HepG2 (cell line): Measurements from ENCODE around the gene SMARCD1. TPM values are rescaled to one million over a fixed set of nuclear protein-coding genes. Genes with fewer than 3 reads are reported as not detected.

Experiments
- ATAC-seq: fragments of 200-7000 bp; cut with Tn5 transposase; 3 replicates; pipeline ENCODE4 v1.9.1; 2020; ENCODE audit warnings: mild to moderate bottlenecking, moderate library complexity
- BruUV-seq: library from RNA; stranded (reverse); fragments of 400-500 nt; replicated peaks from 2 replicates; lab custom pipeline; 2021; lab: Mats Ljungman, UMichigan
- CTCF ChIA-PET: fragments of 300-600 bp; formaldehyde crosslinking; extraction: SDS; loops from one replicate; lab custom pipeline; 2021; ENCODE audit warnings: low total read pairs, inconsistent platforms, low intra/inter-chr PET ratio; lab: Yijun Ruan, JAX
- POLR2A ChIA-PET: fragments of 350-600 bp; sonication (Branson Sonifier 250); formaldehyde crosslinking; loops from one replicate; lab custom pipeline; 2020; ENCODE audit warnings: antibody characterized with exemption, inconsistent platforms; lab: Yijun Ruan, JAX
- DNase-seq: peaks from one replicate; pipeline ENCODE4 v3.0.0-alpha.2; 2015; ENCODE audit warnings: low spot score
- FAIRE-seq: peaks from 3 replicates; lab custom pipeline; 2011; peaks lifted over from hg19 to GRCh38; lab: Jason Lieb, UNC
- H2AFZ ChIP-seq: one replicate; pipeline ENCODE4 v1.6.1; 2011; ENCODE audit warnings: low read length, inconsistent platforms
- H3K27ac ChIP-seq: fragments of 300-600 bp; 3 replicates; pipeline ENCODE4 v1.8.0; 2011; ENCODE audit warnings: mixed run types, mild to moderate bottlenecking, mixed read lengths, low read length, inconsistent platforms; ENCODE audit not compliant: insufficient read depth; ENCODE audit errors: extremely low read length
- H3K27me3 ChIP-seq, 2 experiments: fragments of 200-600 bp in 1 of 2; 2 replicates in 1 of 2; 3 replicates in 1 of 2; pipeline versions ENCODE4 v1.6.0 to v1.8.0; 2011; ENCODE audit warnings: low read length in 2 of 2, mild to moderate bottlenecking in 2 of 2, moderate library complexity in 2 of 2, inconsistent platforms in 1 of 2; ENCODE audit not compliant: insufficient read depth in 2 of 2, control insufficient read depth in 1 of 2
- H3K36me3 ChIP-seq, 2 experiments: fragments of 200-600 bp in 1 of 2; replicated peaks in 1 of 2; 2 replicates in 1 of 2; 3 replicates in 1 of 2; pipeline versions ENCODE4 v1.5.1 to v1.8.0; 2011; ENCODE audit warnings: low read length in 2 of 2, inconsistent platforms in 1 of 2; ENCODE audit not compliant: insufficient read depth in 2 of 2, control insufficient read depth in 1 of 2
- H3K4me1 ChIP-seq: 2 replicates; pipeline ENCODE4 v1.5.1; 2012; ENCODE audit warnings: low read length, inconsistent platforms; ENCODE audit not compliant: insufficient read depth
- H3K4me2 ChIP-seq: 2 replicates; pipeline ENCODE4 v1.6.0; 2011; ENCODE audit warnings: low read depth, low read length, inconsistent platforms
- H3K4me3 ChIP-seq, 3 experiments: fragments of 200-600 bp in 1 of 3; sonication (generic), shearing (Covaris generic) in 1 of 3; replicated peaks in 1 of 3; 2 replicates each; pipeline ENCODE4 v1.5.1; 2011 to 2016; ENCODE audit warnings: low read length in 3 of 3, inconsistent platforms in 2 of 3, low read depth in 2 of 3, mild to moderate bottlenecking in 2 of 3, control low read depth in 1 of 3, mixed read lengths in 1 of 3; ENCODE audit not compliant: insufficient read depth in 1 of 3
- H3K79me2 ChIP-seq: one replicate; pipeline ENCODE4 v1.6.1; 2011; ENCODE audit warnings: low read length, inconsistent platforms; ENCODE audit not compliant: insufficient read depth
- H3K9ac ChIP-seq: 2 replicates; pipeline ENCODE4 v1.6.0; 2011; ENCODE audit warnings: mild to moderate bottlenecking, low read depth, low read length, inconsistent platforms; ENCODE audit not compliant: insufficient read depth
- H3K9me3 ChIP-seq: 2 replicates; pipeline ENCODE4 v1.5.1; 2012; ENCODE audit warnings: mild to moderate bottlenecking, low read length
- H4K20me1 ChIP-seq: 2 replicates; pipeline ENCODE4 v1.6.0; 2011; ENCODE audit warnings: inconsistent platforms, mild to moderate bottlenecking, low read length, moderate library complexity; ENCODE audit not compliant: insufficient read depth
- GLI4 ChIP-seq: sonication (generic); formaldehyde crosslinking; IDR thresholded peaks from 2 replicates; pipeline ENCODE4 v1.5.1; 2020; ENCODE audit warnings: missing genetic modification reagents, mild to moderate bottlenecking, moderate library complexity, borderline replicate concordance
- HCFC1 ChIP-seq: fragments of 150-350 bp; IDR thresholded peaks from 2 replicates; pipeline ENCODE4 v1.6.1; 2014; ENCODE audit warnings: low read depth, low read length
- HNRNPK ChIP-seq: fragments of 200-400 bp; formaldehyde crosslinking; IDR thresholded peaks from 2 replicates; pipeline ENCODE4 v1.6.1; 2018; ENCODE audit warnings: low read length, low read depth, moderate library complexity, mild to moderate bottlenecking; ENCODE audit not compliant: poor library complexity, severe bottlenecking
- IKZF4 ChIP-seq: sonication (generic); formaldehyde crosslinking; IDR thresholded peaks from 2 replicates; pipeline ENCODE4 v1.5.1; 2020; ENCODE audit warnings: borderline replicate concordance, mild to moderate bottlenecking, low read depth, missing genetic modification reagents; ENCODE audit errors: not compliant biosample characterization
- KLF16 ChIP-seq, 2 experiments: sonication (generic) in 1 of 2; formaldehyde crosslinking in 1 of 2; IDR thresholded peaks; 2 replicates each; pipeline versions ENCODE4 v1.6.1 to v1.8.0; 2016 to 2023; ENCODE audit warnings: missing genetic modification reagents in 2 of 2, missing compliant biosample characterization in 1 of 2
- ZNF292 ChIP-seq: sonication (generic); formaldehyde crosslinking; IDR thresholded peaks from 2 replicates; pipeline ENCODE4 v1.8.1; 2022; ENCODE audit warnings: mild to moderate bottlenecking, low read depth, missing genetic modification reagents, borderline replicate concordance
- ZNF549 ChIP-seq: sonication (generic); formaldehyde crosslinking; IDR thresholded peaks from 2 replicates; pipeline ENCODE4 v1.5.0; 2020; ENCODE audit warnings: missing genetic modification reagents
- ZNF703 ChIP-seq: sonication (generic); formaldehyde crosslinking; IDR thresholded peaks from 2 replicates; pipeline ENCODE4 v1.5.1; 2020; ENCODE audit warnings: missing genetic modification reagents, mild to moderate bottlenecking, moderate library complexity, borderline replicate concordance
- ZNF792 ChIP-seq: IDR thresholded peaks from 2 replicates; pipeline ENCODE4 v1.6.1; 2016
- ZNF850 ChIP-seq: sonication (generic); formaldehyde crosslinking; conservative IDR thresholded peaks from 2 replicates; pipeline ENCODE4 v1.9.0; 2021; ENCODE audit warnings: mild to moderate bottlenecking, missing genetic modification reagents
- ZNF883 ChIP-seq: sonication (generic); formaldehyde crosslinking; IDR thresholded peaks from 2 replicates; pipeline ENCODE4 v1.5.1; 2020; ENCODE audit warnings: mild to moderate bottlenecking, missing genetic modification reagents; ENCODE audit errors: not compliant biosample characterization
- ZSCAN9 ChIP-seq: IDR thresholded peaks from 2 replicates; pipeline ENCODE4 v1.6.1; 2016; ENCODE audit warnings: borderline replicate concordance
- WGBS: methylation state at CpG from one replicate; pipeline ENCODE4 v1.1.6; 2017; ENCODE audit warnings: low lambda C conversion rate; 5-methylcytosine and 5-hydroxymethylcytosine counted together
- in situ Hi-C: cut with HindIII; loops from 2 replicates; pipeline ENCODE4 v1.10.0; 2017; ENCODE audit warnings: low pct_unique_long_range_greater_than_20kb; ENCODE audit not compliant: extremely low pct_ligation_motif_present
- intact Hi-C: fragments of 100-400 bp; cut with micrococcal nuclease; formaldehyde crosslinking; loops from one replicate; pipeline ENCODE4 v1.10.0; 2022; ENCODE audit not compliant: unreplicated experiment
- polyA plus RNA-seq, 8 experiments: library from polyadenylated mRNA; depleted of rRNA in 3 of 8; stranded (reverse) in 7 of 8; unstranded in 1 of 8; fragments of >200 nt; fragmentation: Illumina TruSeq in 4 of 8; extraction: Trizol in 4 of 8; gene quantifications; 2 replicates each; pipeline versions ENCODE4 v1.2.1 to v1.2.3, GENCODE V29; 2011 to 2016; ENCODE audit warnings: low read depth in 4 of 8, missing spikeins in 1 of 8, mixed read lengths in 1 of 8; ENCODE audit not compliant: insufficient read depth in 1 of 8
- total RNA-seq, 5 experiments: library from RNA; depleted of rRNA; stranded (reverse); fragments of >200 nt; fragmentation: Illumina TruSeq; extraction: Trizol; gene quantifications; 2 replicates each; pipeline ENCODE4 v1.2.3, GENCODE V29; 2016; ENCODE audit warnings: low read depth in 1 of 5
- TF ChIP-seq, protein P1 (sequence below): fragments of 450-650 bp; IDR thresholded peaks from 2 replicates; pipeline ENCODE4 v1.6.1; 2016
- TF ChIP-seq, protein P2 (sequence below): sonication (generic); formaldehyde crosslinking; IDR thresholded peaks from 2 replicates; pipeline ENCODE4 v1.9.0; 2021; ENCODE audit warnings: missing genetic modification reagents, mild to moderate bottlenecking, borderline replicate concordance
- TF ChIP-seq, protein P3 (sequence below): sonication (generic); formaldehyde crosslinking; IDR thresholded peaks from 2 replicates; pipeline ENCODE4 v1.5.1; 2020; ENCODE audit warnings: mild to moderate bottlenecking, missing genetic modification reagents, moderate library complexity
- TF ChIP-seq, protein P4 (sequence below): sonication (generic); formaldehyde crosslinking; IDR thresholded peaks from 2 replicates; pipeline ENCODE4 v1.9.0; 2022; ENCODE audit warnings: missing genetic modification reagents, mild to moderate bottlenecking, borderline replicate concordance

SMARCD1 gene
- total and polyA plus RNA-seq, 2 of the 13 experiments (the other 11 are each of a cell fraction or from before 2014, with no cell fraction given): 51.7 to 54.6 TPM

DNA sequence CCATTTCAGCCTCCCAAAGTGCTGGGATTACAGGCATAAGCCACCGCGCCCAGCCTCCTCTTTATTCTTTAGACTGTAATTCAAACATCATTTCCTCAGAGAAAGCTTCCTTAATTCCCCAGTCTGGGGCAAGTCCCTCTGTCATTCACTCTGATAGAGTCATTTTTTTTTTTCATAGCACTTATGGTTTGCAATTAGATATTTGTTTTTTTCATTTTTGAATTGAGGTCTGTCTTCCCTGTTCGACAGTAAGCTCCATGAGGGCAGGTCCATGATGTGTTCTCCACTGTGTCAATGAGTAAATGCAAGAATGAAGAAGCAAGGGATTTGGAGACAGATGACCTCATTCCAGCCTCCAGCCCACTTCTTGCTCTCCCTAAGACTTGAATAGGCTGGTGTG, 15.6 kb upstream of the SMARCD1 start (continued):
- no peak for TF ChIP-seq ZNF292 (CRISPR knock-in tag)
- no peak for TF ChIP-seq KLF16 (CRISPR knock-in tag; IDR thresholded peaks at IDR 0.05)
- no peak for TF ChIP-seq ZNF703 (CRISPR knock-in tag)
- TF ChIP-seq ZNF792: no peak
- TF ChIP-seq ZSCAN9 (CRISPR knock-in tag): no peak
- TF ChIP-seq, all 625 proteins: peak for 0

DNA sequence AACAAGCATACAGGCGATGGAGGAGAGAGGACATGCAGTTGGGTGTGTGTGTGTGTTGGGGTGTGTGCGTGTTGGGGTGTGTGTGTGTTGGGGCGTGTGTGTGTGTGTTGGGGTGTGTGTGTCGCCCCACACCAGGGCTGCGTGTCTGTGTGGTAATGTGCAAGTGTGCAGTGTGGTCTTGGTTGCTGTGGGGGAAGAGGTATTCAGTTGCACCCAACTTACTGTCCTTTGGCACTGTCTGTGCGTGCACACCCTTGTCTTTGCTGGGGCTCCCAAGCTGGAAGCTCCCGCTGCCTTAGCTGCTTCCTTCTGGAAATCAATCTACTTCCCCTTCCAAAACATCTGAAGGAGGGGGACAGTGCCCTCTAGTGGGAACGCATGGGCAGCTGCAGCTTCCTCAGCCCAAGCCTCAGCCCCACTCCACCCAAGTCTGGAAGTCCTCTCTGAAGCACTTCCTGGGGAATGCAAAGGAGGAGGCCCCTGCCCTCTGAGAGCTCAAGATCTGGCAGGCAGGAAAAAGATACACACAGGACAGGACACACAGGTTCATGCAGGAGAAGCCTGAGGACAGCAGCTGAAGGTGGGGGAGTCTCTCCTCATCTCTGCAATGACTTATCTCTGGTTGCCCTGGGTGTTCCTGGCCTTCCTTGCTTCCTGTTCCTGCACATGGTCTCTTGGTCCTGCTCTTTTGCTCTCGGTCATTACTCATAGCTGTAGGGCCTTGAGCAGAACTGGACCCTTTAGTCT, 14.7 kb upstream of the SMARCD1 start:
- no peak overlapping the region for H3K4me3 ChIP-seq
- no TSS peak for BruUV-seq
- peaks cover 25% of the 10 kb centered on the region for H3K4me1 ChIP-seq
- CTCF ChIA-PET: interaction anchor here (1.1 to 3.6 kb wide), 4 partner anchors 31 to 203 kb away, joined by 3 to 43 read pairs (median 11); no protein-coding TSS in a partner anchor
- intact Hi-C loops: loop anchor here (1.0 kb wide), 2 partner anchors 31 to 103 kb away; no protein-coding TSS in a partner anchor
- DNase-seq: peak; percentile 53
- peak; percentile 90 for FAIRE-seq
- no peaks in the 10 kb centered on the region for H4K20me1 ChIP-seq
- no peaks in the 10 kb centered on the region for H3K36me3 ChIP-seq
- H3K79me2 ChIP-seq: no peaks in the 10 kb centered on the region
- in situ Hi-C loops: loop anchor here (5.0 kb wide), 1 partner anchor 107 kb away; no protein-coding TSS in a partner anchor
- POLR2A ChIA-PET: interaction anchor here (0.9 to 1.6 kb wide), 4 partner anchors 12 to 97 kb away, joined by 3 to 5 read pairs (median 4); partner anchors contain the start of genes CERS5 and COX14
- H3K4me2 ChIP-seq: peak overlapping the region; percentile 57
- H3K9ac ChIP-seq: no peak overlapping the region
- peak; percentile 29 for ATAC-seq
- 53% methylated on average over 7 of the region's 9 CpGs for WGBS
- peaks cover 1 to 7% of the 10 kb centered on the region in 2 experiments; a peak in 4 of 5 replicates for H3K27me3 ChIP-seq
- H3K27ac ChIP-seq: no peak overlapping the region
- H2AFZ ChIP-seq: no peak overlapping the region
- H3K9me3 ChIP-seq: no peaks in the 10 kb centered on the region
- TF ChIP-seq, protein P1, sequence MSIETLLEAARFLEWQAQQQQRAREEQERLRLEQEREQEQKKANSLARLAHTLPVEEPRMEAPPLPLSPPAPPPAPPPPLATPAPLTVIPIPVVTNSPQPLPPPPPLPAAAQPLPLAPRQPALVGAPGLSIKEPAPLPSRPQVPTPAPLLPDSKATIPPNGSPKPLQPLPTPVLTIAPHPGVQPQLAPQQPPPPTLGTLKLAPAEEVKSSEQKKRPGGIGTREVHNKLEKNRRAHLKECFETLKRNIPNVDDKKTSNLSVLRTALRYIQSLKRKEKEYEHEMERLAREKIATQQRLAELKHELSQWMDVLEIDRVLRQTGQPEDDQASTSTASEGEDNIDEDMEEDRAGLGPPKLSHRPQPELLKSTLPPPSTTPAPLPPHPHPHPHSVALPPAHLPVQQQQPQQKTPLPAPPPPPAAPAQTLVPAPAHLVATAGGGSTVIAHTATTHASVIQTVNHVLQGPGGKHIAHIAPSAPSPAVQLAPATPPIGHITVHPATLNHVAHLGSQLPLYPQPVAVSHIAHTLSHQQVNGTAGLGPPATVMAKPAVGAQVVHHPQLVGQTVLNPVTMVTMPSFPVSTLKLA: no peak
- no peak for TF ChIP-seq IKZF4
- TF ChIP-seq, protein P2, sequence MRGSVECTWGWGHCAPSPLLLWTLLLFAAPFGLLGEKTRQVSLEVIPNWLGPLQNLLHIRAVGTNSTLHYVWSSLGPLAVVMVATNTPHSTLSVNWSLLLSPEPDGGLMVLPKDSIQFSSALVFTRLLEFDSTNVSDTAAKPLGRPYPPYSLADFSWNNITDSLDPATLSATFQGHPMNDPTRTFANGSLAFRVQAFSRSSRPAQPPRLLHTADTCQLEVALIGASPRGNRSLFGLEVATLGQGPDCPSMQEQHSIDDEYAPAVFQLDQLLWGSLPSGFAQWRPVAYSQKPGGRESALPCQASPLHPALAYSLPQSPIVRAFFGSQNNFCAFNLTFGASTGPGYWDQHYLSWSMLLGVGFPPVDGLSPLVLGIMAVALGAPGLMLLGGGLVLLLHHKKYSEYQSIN (CRISPR knock-in tag): no peak
- TF ChIP-seq ZNF549 (CRISPR knock-in tag): no peak
- no peak for TF ChIP-seq GLI4 (CRISPR knock-in tag)
- TF ChIP-seq, protein P3, sequence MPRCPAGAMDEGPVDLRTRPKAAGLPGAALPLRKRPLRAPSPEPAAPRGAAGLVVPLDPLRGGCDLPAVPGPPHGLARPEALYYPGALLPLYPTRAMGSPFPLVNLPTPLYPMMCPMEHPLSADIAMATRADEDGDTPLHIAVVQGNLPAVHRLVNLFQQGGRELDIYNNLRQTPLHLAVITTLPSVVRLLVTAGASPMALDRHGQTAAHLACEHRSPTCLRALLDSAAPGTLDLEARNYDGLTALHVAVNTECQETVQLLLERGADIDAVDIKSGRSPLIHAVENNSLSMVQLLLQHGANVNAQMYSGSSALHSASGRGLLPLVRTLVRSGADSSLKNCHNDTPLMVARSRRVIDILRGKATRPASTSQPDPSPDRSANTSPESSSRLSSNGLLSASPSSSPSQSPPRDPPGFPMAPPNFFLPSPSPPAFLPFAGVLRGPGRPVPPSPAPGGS (CRISPR knock-in tag): no peak
- no peak for TF ChIP-seq ZNF850
- TF ChIP-seq ZNF883 (CRISPR knock-in tag): no peak
- TF ChIP-seq HCFC1: no peak
- TF ChIP-seq, protein P4, sequence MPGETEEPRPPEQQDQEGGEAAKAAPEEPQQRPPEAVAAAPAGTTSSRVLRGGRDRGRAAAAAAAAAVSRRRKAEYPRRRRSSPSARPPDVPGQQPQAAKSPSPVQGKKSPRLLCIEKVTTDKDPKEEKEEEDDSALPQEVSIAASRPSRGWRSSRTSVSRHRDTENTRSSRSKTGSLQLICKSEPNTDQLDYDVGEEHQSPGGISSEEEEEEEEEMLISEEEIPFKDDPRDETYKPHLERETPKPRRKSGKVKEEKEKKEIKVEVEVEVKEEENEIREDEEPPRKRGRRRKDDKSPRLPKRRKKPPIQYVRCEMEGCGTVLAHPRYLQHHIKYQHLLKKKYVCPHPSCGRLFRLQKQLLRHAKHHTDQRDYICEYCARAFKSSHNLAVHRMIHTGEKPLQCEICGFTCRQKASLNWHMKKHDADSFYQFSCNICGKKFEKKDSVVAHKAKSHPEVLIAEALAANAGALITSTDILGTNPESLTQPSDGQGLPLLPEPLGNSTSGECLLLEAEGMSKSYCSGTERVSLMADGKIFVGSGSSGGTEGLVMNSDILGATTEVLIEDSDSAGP (CRISPR knock-in tag): no peak; the same call in 1 of the 2 replicates
- no peak for TF ChIP-seq HNRNPK
